ENCODE measurements around the gene MAPK1IP1L.

GRCh38 chr14:55051165-55051422 lies 353 bp upstream of the MAPK1IP1L start:
- no peak for TF ChIP-seq CTCF (conservative IDR thresholded peaks at IDR 0.05; ENCODE audit: low read depth, low read length)
- TF ChIP-seq POLR2A (IDR thresholded peaks at IDR 0.05; ENCODE audit: low read depth, low read length), result no peak
- TF ChIP-seq SMC3 (IDR thresholded peaks at IDR 0.05; ENCODE audit: low read depth, low read length), result no peak
- no peak for TF ChIP-seq MXI1 (IDR thresholded peaks at IDR 0.05; ENCODE audit: borderline replicate concordance, low read depth, low read length)
- TF ChIP-seq CEBPB (IDR thresholded peaks at IDR 0.05; ENCODE audit: low read depth, low read length), result no peak
- TF ChIP-seq RAD21 (IDR thresholded peaks at IDR 0.05; ENCODE audit: low read length), result no peak
- no peak for TF ChIP-seq CHD1 (IDR thresholded peaks at IDR 0.05; ENCODE audit: low read depth, low read length)
- TF ChIP-seq RFX5 (IDR thresholded peaks at IDR 0.05; ENCODE audit: low read depth, low read length), result no peak
- no peak for TF ChIP-seq RCOR1 (IDR thresholded peaks at IDR 0.05; ENCODE audit: insufficient replicate concordance, low read length)
- TF ChIP-seq MAZ (IDR thresholded peaks at IDR 0.05; ENCODE audit: borderline replicate concordance, low read depth, low read length), result no peak
- no peak for TF ChIP-seq USF2 (IDR thresholded peaks at IDR 0.05; ENCODE audit: low read depth, low read length)

All from IMR-90 (cell line).